HG02981 (cell line): ENCODE measurements around the gene MAP3K10.
A peak's percentile ranks its signal among the peaks of the same experiment; 100 is the strongest.
"Not testable (repeated sequence)": the region's sequence is repeated elsewhere in the genome, so short reads cannot be mapped to it uniquely, and the experiment has no call there.

ENCODE experiments used
- ATAC-seq: cut with Tn5 transposase; IDR thresholded peaks from one replicate; pipeline ENCODE4 v1.9.1; 2021; ENCODE audit warnings: mild to moderate bottlenecking, moderate library complexity; ENCODE audit not compliant: unreplicated experiment

MAP3K10 gene

DNA sequence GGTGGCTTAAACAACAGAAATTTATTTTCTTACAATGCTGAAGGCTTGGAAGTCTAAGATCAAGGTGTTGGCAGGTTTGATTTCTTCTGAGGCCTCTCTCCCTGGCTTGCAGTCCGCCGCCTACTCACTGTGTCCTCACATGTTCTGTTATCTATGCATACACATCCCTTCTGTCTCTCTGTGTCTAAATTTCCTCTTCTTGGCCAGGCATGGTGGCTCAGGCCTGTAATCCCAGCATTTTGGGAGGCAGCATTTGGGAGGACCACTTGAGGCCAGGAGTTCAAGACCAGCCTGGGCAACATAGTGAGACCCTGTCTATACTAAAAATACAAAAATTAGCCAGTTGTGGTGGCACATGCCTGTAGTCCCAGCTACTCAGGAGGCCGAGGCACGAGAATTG, 19.9 kb upstream of the MAP3K10 start:
- ATAC-seq: not testable (repeated sequence)

DNA sequence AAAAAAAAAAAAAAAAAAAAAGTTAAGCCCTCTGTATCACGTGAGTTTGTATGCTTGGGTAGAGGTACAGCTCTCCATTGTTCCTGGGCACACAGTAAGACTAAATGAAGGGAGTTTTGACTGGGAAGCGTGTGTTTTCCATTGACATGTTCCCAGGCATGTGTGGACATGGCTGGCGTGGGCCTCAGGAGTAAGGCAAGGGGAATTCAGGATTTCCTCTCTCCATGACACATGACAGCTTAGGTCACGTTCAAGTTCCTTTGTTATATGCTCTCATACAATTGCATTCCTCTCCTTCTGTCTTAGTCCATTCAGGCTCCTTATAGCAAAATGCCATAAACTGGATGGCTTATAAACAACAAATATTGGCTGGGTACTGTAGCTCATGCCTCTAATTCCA, 17.1 kb upstream of the MAP3K10 start:
- ATAC-seq: no peak

DNA sequence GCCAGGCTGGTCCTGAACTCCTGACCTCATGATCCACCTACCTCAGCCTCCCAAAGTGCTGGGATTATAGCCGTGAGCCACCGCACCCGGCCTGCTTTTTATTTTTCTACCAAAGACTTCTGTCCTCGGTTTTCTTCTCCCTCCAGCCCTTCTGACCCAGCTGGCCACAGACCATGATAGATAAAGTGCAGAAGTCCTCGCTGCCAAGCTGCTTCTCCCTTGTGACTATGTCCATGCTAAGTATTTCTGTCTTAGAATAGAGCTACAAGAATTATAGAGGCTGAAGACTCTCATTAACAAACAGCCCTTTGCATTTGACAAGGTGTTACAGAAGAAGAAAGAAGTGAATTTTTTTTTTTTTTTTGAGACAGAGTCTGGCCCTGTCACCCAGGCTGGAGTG, 15.4 kb upstream of the MAP3K10 start:
- no peak for ATAC-seq

GRCh38 chr19:40177286-40178070, 13.7 kb upstream of the MAP3K10 start:
- ATAC-seq: no peak

- ATAC-seq: no peak
Measured at GRCh38 chr19:40178756-40179155, 12.5 kb upstream of the MAP3K10 start.

GRCh38 chr19:40184273-40184672, 7.0 kb upstream of the MAP3K10 start:
- ATAC-seq: no peak

DNA sequence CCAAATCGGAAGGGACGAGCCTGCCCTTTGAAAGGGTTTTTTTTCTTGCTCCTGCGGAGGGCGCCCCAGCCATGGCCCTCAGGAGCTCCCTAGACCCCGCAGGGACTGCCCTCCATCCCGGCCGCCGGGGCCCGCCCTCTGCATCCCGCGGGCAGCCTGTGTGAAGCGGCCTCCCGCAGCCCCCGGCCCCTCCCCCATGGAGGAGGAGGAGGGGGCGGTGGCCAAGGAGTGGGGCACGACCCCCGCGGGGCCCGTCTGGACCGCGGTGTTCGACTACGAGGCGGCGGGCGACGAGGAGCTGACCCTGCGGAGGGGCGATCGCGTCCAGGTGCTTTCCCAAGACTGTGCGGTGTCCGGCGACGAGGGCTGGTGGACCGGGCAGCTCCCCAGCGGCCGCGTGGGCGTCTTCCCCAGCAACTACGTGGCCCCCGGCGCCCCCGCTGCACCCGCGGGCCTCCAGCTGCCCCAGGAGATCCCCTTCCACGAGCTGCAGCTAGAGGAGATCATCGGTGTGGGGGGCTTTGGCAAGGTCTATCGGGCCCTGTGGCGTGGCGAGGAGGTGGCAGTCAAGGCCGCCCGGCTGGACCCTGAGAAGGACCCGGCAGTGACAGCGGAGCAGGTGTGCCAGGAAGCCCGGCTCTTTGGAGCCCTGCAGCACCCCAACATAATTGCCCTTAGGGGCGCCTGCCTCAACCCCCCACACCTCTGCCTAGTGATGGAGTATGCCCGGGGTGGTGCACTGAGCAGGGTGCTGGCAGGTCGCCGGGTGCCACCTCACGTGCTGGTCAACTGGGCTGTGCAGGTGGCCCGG, 815 bp downstream of the MAP3K10 start:
- ATAC-seq: peak; percentile 17

DNA sequence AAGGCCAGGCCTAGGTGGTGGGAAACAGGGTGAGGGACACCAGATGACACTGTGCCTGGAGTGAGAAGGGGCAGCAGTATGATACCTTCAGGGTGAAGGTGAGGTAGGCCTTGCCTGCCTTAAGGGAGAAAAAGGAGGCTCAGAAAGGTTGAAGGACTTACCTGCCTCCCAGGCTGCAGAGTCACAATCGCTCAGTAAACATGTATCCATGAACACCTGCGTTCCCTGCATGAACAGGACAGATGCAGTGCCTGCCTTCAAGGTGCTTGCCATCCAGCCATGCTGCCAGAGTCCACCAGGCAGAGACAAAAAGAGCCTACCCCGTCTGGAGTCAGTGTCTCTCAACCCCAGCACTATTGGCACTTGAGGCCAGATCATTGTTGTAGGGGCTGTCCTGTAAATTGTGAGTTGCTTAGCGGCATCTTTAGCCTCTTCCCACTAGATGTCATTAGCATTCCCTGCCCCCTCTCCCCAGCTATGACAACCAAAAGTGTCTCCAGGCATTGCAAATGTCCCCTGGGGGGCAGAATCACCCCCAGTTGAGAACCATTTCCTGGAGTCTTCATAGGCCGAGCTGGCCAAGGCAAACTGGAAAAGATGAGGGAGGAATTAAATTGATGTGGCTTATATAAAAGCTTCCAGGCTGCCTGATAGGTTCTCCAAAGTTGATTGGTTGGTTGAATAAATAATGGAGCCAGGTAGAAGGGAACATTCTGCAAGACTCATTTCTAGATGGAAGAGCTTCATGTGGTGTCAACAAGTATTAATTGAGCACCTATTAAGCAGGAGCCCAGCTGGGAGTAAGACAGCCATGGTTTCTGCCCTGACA, 1.7 kb downstream of the MAP3K10 start:
- ATAC-seq: no peak

GRCh38 chr19:40193587-40193849, 2.3 kb downstream of the MAP3K10 start:
- ATAC-seq: no peak

- ATAC-seq: no peak
Measured at GRCh38 chr19:40198272-40198990, 7.2 kb downstream of the MAP3K10 start.

DNA sequence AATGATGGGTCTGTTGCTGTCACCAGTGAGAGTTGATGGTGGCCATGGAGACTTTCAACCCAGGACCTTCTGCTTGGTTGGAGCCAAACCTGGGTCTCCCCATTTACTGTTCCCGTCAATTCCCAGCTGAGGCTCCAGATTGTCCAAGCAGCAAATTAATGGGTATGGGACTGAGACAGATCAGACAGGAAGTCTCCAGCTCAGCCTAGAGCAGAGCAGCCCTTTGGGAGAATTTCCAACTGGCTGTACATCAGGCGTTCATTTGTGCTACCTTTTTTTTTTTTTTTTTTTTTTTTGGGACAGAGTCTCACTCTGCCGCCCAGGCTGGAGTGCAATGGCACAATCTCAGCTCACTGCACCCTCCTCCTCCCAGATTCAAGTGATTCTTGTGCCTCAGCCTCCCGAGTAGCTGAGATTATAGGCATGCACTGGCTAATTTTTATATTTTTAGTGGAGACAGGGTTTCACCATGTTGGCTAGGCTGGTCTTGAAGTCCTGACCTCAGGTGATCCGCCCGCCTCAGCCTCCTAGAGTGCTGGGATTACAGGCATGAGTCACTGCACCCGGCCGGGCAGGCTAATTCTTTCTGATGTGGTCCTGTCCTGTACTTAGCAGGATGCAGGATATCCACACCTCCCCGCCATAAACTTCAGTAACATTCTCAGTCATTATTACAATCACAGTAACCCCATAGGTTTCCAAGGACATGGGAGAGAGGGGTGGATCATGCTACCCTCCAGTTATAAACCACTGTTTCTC, 9.3 kb downstream of the MAP3K10 start:
- no peak for ATAC-seq

- ATAC-seq: no peak
Measured at GRCh38 chr19:40204381-40204780, 13.2 kb downstream of the MAP3K10 start.

GRCh38 chr19:40205760-40206159, 14.5 kb downstream of the MAP3K10 start:
- ATAC-seq: no peak

- no peak for ATAC-seq
Measured at GRCh38 chr19:40208602-40209001, 17.4 kb downstream of the MAP3K10 start.

DNA sequence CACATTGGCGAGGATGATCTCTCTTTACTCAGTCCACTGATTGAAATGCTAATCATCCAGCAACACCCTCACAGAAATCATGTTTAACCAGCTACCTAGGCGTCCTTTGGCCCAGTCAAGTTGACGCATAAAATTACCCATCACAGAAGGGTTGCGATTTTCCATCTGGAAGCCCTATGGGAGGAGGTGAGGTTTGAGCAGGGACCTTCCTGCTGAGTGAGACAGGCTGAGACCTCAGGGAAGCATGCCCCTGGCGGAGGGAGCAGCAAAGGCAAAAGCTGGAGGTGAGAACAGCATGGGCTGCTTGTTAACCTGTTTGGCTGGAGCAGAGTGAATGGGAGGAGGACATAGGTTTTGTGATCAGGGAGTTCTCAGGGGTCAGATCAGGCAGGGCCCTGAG, 19.7 kb downstream of the MAP3K10 start:
- ATAC-seq: no peak

DNA sequence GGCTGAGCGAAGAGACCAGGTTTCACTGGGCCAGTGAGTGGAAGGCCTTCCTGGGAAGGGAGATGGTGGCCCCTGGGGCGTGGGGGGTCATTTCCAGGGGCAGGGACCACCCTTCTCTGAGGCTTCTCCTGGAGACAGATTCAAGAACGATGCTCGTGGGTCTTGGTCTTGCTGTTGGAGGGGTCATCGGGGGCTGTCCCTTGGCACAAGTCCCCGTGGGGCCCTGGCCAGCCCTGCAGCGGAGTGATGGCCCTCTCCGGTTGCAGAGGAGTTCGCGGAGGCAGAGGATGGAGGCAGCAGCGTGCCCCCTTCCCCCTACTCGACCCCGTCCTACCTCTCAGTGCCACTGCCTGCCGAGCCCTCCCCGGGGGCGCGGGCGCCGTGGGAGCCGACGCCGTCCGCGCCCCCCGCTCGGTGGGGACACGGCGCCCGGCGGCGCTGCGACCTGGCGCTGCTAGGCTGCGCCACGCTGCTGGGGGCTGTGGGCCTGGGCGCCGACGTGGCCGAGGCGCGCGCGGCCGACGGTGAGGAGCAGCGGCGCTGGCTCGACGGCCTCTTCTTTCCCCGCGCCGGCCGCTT, 22.1 kb downstream of the MAP3K10 start:
- ATAC-seq: no peak

GRCh38 chr19:40213882-40214570, 22.8 kb downstream of the MAP3K10 start:
- ATAC-seq: no peak

GRCh38 chr19:40214936-40215335, 23.7 kb downstream of the MAP3K10 start:
- no peak for ATAC-seq

GRCh38 chr19:40216013-40216776, 25.0 kb downstream of the MAP3K10 start:
- ATAC-seq: no peak
